Effector CD8-positive, alpha-beta T cell (primary cell): Measurements from ENCODE around the gene TEX22.

Experiments
- DNase-seq: peaks from one replicate; lab custom pipeline; 2025; lab: John Stamatoyannopoulos, UW

The TEX22 gene

GRCh38 chr14:105455766-105456660 is 57.7 kb downstream of the TEX22 start:
- no peak for DNase-seq

- DNase-seq = no peak
Measured at GRCh38 chr14:105456736-105457617, 58.6 kb downstream of the TEX22 start.

DNA sequence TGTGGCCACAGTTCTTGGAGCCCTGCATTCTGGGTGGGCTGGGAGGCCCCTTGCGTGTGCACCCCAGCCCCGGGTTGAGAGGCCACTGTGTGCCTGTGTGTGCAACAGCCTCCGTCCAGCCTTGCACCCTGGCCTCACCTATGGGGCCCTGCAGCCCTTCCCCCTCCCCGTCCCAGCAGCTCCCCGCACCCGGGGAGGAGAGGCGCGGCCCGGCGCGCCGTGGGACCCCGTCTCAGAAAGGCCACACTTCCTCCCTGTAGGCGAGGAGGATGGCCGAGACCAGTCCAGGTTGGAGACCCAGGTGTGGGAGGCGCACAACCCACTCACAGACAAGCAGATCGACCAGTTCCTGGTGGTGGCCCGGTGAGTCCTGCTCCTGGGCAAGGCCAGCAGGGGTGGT is 59.7 kb downstream of the TEX22 start:
- DNase-seq = no peak

- DNase-seq = no peak
Measured at GRCh38 chr14:105458571-105458970, 60.2 kb downstream of the TEX22 start.

GRCh38 chr14:105460116-105460515 is 61.8 kb downstream of the TEX22 start:
- DNase-seq = no peak

DNA sequence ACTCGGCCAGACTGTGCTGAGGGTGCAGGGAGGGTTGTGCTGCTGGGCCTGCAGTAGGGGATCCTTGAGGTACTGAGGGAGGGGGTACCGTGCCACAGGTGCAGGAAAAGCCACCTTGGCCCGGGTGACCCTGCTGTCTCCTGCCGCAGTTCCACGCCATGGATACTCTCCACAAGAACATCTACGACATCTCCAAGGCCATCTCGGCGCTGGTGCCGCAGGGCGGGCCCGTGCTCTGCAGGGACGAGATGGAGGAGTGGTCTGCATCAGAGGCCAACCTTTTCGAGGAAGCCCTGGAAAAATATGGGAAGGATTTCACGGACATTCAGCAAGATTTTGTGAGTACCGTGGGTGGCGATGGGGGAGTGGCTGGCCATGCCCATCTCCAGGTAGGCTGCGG is 62.3 kb downstream of the TEX22 start:
- no peak for DNase-seq

- no peak for DNase-seq
Measured at GRCh38 chr14:105461903-105462302, 63.6 kb downstream of the TEX22 start.
